AG04449 (cell line): Measurements from ENCODE around the gene PDZK1IP1.

Experiments
- CTCF ChIA-PET: fragments of 350-600 bp; formaldehyde crosslinking; extraction: SDS; loops from one replicate; lab custom pipeline; 2021; ENCODE audit warnings: antibody characterized with exemption; lab: Yijun Ruan, JAX
- POLR2A ChIA-PET: fragments of 400-600, 350-600 bp; formaldehyde crosslinking; extraction: SDS; loops from one replicate; lab custom pipeline; 2020; ENCODE audit warnings: antibody characterized with exemption, inconsistent platforms; lab: Yijun Ruan, JAX
- DNase-seq: peaks from one replicate; pipeline ENCODE4 v3.0.0-alpha.2; 2010; ENCODE audit warnings: low read depth, low spot score
- H3K4me3 ChIP-seq: 2 replicates; pipeline ENCODE4 v1.5.1; 2011; ENCODE audit warnings: low read depth, mild to moderate bottlenecking, control low read depth, low read length
- CTCF ChIP-seq: IDR thresholded peaks from one replicate; pipeline ENCODE4 v1.5.1; 2011; ENCODE audit warnings: mild to moderate bottlenecking, moderate library complexity, low read length, control low read depth, inconsistent platforms; ENCODE audit not compliant: insufficient read depth; ENCODE audit errors: missing control alignments

PDZK1IP1 gene

GRCh38 chr1:47228644-47229030 is 38.8 kb upstream of the PDZK1IP1 start:
- H3K4me3 ChIP-seq = no peak overlapping the region
- ChIA-PET CTCF (interaction anchor here (3.7 kb wide), 1 partner anchor 35 kb away, joined by 21 read pairs; no protein-coding TSS in a partner anchor), POLR2A (no interaction called here)
- DNase-seq = no peak
- TF ChIP-seq CTCF = no peak

GRCh38 chr1:47227341-47228232 is 37.8 kb upstream of the PDZK1IP1 start:
- H3K4me3 ChIP-seq = no peak overlapping the region
- ChIA-PET CTCF (interaction anchor here (1.5 to 3.7 kb wide), 3 partner anchors 12 to 36 kb away, joined by 4 to 21 read pairs (median 4); no protein-coding TSS in a partner anchor), POLR2A (no interaction called here)
- no peak for TF ChIP-seq CTCF
- DNase-seq = no peak

GRCh38 chr1:47226839-47227215 is 37.0 kb upstream of the PDZK1IP1 start:
- DNase-seq = no peak
- ChIA-PET CTCF (interaction anchor here (1.5 to 3.7 kb wide), 3 partner anchors 11 to 36 kb away, joined by 4 to 21 read pairs (median 4); no protein-coding TSS in a partner anchor), POLR2A (no interaction called here)
- H3K4me3 ChIP-seq = no peak overlapping the region
- no peak for TF ChIP-seq CTCF

- TF ChIP-seq CTCF = no peak
- no peak for DNase-seq
- no peak overlapping the region for H3K4me3 ChIP-seq
- POLR2A ChIA-PET = no interaction called here
- CTCF ChIA-PET = interaction anchor here (1.5 kb wide), 2 partner anchors 11 to 37 kb away, joined by 4 read pairs; no protein-coding TSS in a partner anchor
These were observed 36.4 kb upstream of the PDZK1IP1 start for GRCh38 chr1:47226121-47226838.

GRCh38 chr1:47225430-47226100 is 35.7 kb upstream of the PDZK1IP1 start:
- DNase-seq = no peak
- ChIA-PET POLR2A (no interaction called here), CTCF (interaction anchor here (0.7 to 1.8 kb wide), 2 partner anchors 32 to 47 kb away, joined by 3 to 6 read pairs; no protein-coding TSS in a partner anchor)
- TF ChIP-seq CTCF = no peak
- no peak overlapping the region for H3K4me3 ChIP-seq
